Tibial nerve (tissue), 4 donors: ENCODE measurements around the gene SLC7A5. TPM values are rescaled to one million over a fixed set of nuclear protein-coding genes. Genes with fewer than 3 reads are reported as not detected.

Experiments used
- DNase-seq, 2 donors: peaks; one replicate each; pipeline ENCODE4 v3.0.0-alpha.2; 2019; ENCODE audit warnings: low spot score in 2 of 2
- H3K27ac ChIP-seq, 4 donors: fragments of 200-600 bp; sonication (generic) in 3 of 4; one replicate each; pipeline ENCODE4 v1.5.1; 2017 to 2019; ENCODE audit warnings: mild to moderate bottlenecking in 1 of 4
- H3K27me3 ChIP-seq, 2 donors: fragments of 200-600 bp; sonication (generic) in 1 of 2; one replicate each; pipeline versions ENCODE4 v1.5.1 to v1.6.0; 2017 to 2019
- H3K36me3 ChIP-seq, 3 donors: fragments of 200-600 bp; sonication (generic); one replicate each; pipeline ENCODE4 v1.5.1; 2018 to 2019
- H3K4me1 ChIP-seq, 4 donors: fragments of 200-600 bp; sonication (generic) in 3 of 4; one replicate each; pipeline ENCODE4 v1.5.1; 2017 to 2019
- H3K4me3 ChIP-seq, 4 donors: fragments of 200-600 bp; sonication (generic) in 3 of 4; one replicate each; pipeline ENCODE4 v1.5.1; 2017 to 2019; ENCODE audit warnings: mild to moderate bottlenecking in 1 of 4, moderate library complexity in 1 of 4
- H3K9me3 ChIP-seq, 4 donors: fragments of 200-600 bp; sonication (generic) in 3 of 4; one replicate each; pipeline ENCODE4 v1.5.1; 2017 to 2019
- EP300 ChIP-seq, 2 donors: sonication (generic); formaldehyde crosslinking; IDR thresholded peaks; one replicate each; pipeline ENCODE4 v1.6.1; 2017; ENCODE audit warnings: antibody characterized with exemption in 2 of 2, mild to moderate bottlenecking in 1 of 2
- POLR2A ChIP-seq, 2 donors: fragments of 450-650 bp; IDR thresholded peaks; one replicate each; pipeline ENCODE4 v1.6.1; 2017; ENCODE audit warnings: antibody characterized with exemption in 2 of 2, mild to moderate bottlenecking in 2 of 2, moderate library complexity in 2 of 2
- WGBS, 2 donors: methylation state at CpG; one replicate each; pipeline ENCODE4 v1.1.5; 2018; 5-methylcytosine and 5-hydroxymethylcytosine counted together
- total RNA-seq, 4 donors: library from RNA; depleted of rRNA; stranded (reverse); fragments of >200 nt; gene quantifications; one replicate each; pipeline ENCODE4 v1.1.0, GENCODE V29; 2016
- TF ChIP-seq, protein P1 (sequence below), 5 experiments: fragments of 200-600 bp in 3 of 5; fragments of 450-650 bp in 2 of 5; sonication (generic) in 3 of 5; IDR thresholded peaks; one replicate each; pipeline ENCODE4 v1.5.1; 2016 to 2019; ENCODE audit warnings: antibody characterized with exemption in 5 of 5, mild to moderate bottlenecking in 3 of 5, moderate library complexity in 2 of 5

SLC7A5 gene
- total RNA-seq, 4 donors from 2014 or later, result 5.5 to 6.6 (median 6.0) TPM

DNA sequence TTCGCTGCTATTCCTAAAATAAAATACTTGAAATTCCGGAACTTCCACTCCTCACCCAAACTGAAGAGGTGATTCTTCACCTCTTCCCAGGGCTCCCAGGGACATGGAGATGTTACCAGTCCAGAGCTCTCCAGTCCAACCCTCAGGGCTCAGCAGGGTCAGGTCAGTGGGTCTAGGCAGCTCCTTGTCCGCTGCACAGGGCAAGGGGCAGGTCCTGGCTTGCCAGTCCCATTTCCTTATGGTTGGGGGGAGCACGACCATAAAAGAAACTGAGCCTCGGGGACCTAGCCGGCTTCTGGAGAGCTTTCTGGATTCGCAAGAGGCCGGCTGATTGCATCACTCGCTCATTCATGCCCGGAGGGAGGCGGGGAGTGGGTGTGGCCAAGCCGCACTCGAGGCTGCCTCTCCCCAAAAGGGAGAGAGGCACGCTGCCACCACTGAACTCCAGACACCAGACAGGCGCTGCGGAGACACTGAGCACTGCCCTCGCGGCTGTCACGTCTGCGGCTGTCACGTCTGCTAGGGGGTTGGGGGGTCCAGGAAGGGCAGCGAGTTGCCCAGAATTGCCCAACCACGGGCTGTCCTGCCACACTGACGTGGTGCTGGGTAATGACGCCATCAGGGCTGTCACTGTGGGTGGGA is 15.8 kb downstream of the SLC7A5 start:
- TF ChIP-seq EP300 (IDR thresholded peaks at IDR 0.05), result peak; percentile 87 to 89
- TF ChIP-seq POLR2A (IDR thresholded peaks at IDR 0.05), result peak; percentile 55 to 74
- TF ChIP-seq, protein P1, sequence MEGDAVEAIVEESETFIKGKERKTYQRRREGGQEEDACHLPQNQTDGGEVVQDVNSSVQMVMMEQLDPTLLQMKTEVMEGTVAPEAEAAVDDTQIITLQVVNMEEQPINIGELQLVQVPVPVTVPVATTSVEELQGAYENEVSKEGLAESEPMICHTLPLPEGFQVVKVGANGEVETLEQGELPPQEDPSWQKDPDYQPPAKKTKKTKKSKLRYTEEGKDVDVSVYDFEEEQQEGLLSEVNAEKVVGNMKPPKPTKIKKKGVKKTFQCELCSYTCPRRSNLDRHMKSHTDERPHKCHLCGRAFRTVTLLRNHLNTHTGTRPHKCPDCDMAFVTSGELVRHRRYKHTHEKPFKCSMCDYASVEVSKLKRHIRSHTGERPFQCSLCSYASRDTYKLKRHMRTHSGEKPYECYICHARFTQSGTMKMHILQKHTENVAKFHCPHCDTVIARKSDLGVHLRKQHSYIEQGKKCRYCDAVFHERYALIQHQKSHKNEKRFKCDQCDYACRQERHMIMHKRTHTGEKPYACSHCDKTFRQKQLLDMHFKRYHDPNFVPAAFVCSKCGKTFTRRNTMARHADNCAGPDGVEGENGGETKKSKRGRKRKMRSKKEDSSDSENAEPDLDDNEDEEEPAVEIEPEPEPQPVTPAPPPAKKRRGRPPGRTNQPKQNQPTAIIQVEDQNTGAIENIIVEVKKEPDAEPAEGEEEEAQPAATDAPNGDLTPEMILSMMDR (IDR thresholded peaks at IDR 0.05), result peak in 1 of 5 experiments; percentile 29
- Histone ChIP-seq H3K4me1 (peaks cover 0 to 78% (median 41%) of the 10 kb centered on the region in 4 donors), H3K27ac (peak overlapping the region; percentile 55 to 90 (median 79))

DNA sequence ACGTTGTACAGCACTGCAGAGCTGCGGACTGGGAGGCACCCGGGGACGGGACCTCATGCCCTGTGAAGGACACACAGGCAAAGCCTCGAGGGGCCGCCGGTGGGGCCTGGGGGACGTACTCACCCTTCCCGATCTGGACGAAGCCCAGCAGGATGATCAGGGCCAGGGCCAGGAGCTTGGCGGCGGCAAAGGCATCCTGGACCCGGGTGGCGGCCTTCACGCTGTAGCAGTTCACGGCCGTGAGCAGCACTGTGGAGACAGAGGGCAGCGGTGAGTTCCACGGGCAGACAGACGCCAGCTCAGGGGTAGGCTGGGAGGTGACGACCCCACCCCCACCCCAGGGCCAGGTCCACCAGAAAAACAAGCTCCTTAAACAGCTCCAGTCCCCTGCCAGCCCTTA is 17.7 kb downstream of the SLC7A5 start:
- Histone ChIP-seq H3K27ac (peak overlapping the region in 1 of 4 donors; percentile 90), H3K36me3 (peaks cover 0 to 12% (median 0%) of the 10 kb centered on the region in 3 donors), H3K9me3 (no peaks in the 10 kb centered on the region), H3K4me1 (peaks cover 0 to 91% (median 50%) of the 10 kb centered on the region in 4 donors), H3K27me3 (no peaks in the 10 kb centered on the region), H3K4me3 (no peak overlapping the region)
- TF ChIP-seq EP300 (IDR thresholded peaks at IDR 0.05), result no peak
- no peak for TF ChIP-seq POLR2A (IDR thresholded peaks at IDR 0.05)
- TF ChIP-seq, protein P1 (IDR thresholded peaks at IDR 0.05), result no peak
- no peak for DNase-seq
- 77 to 86% methylated on average over 21 of the region's 21 CpGs for WGBS, 2 donors

More for the DNA sequence above, 15.8 kb downstream of the SLC7A5 start:
- no peaks in the 10 kb centered on the region for H3K27me3 ChIP-seq
- 5 to 11% methylated on average over 13 to 21 of the region's 25 CpGs for WGBS, 2 donors
- peak; percentile 95 to 96 for DNase-seq
- H3K36me3 ChIP-seq, result peaks cover 0 to 12% (median 0%) of the 10 kb centered on the region in 3 donors
- peak overlapping the region in 3 of 4 donors; percentile 26 to 43 (median 36) for H3K4me3 ChIP-seq
- H3K9me3 ChIP-seq, result no peaks in the 10 kb centered on the region

GRCh38 chr16:87851141-87851587 is 18.1 kb downstream of the SLC7A5 start:
- H3K4me1 ChIP-seq, result peaks cover 0 to 91% (median 48%) of the 10 kb centered on the region in 4 donors

GRCh38 chr16:87850009-87851006 is 19.0 kb downstream of the SLC7A5 start:
- no peaks in the 10 kb centered on the region for H3K27me3 ChIP-seq
- peak in 1 of 2 donors; percentile 41 for DNase-seq
- no peak overlapping the region for H3K4me3 ChIP-seq
- WGBS, 2 donors, result 57 to 80% methylated on average over 15 to 24 of the region's 25 CpGs
- H3K4me1 ChIP-seq, result peaks cover 0 to 91% (median 45%) of the 10 kb centered on the region in 4 donors
- H3K36me3 ChIP-seq, result peaks cover 0 to 12% (median 0%) of the 10 kb centered on the region in 3 donors
- peak overlapping the region in 2 of 4 donors; percentile 78 to 90 for H3K27ac ChIP-seq
- H3K9me3 ChIP-seq, result no peaks in the 10 kb centered on the region
- TF ChIP-seq EP300 (IDR thresholded peaks at IDR 0.05) (peak in 1 of 2 donors; percentile 13), POLR2A (IDR thresholded peaks at IDR 0.05) (no peak)
- TF ChIP-seq, protein P1 (IDR thresholded peaks at IDR 0.05), result peak; percentile 85 to 96 (median 93)

More at GRCh38 chr16:87851141-87851587, 18.1 kb downstream of the SLC7A5 start:
- H3K36me3 ChIP-seq, result peaks cover 0 to 12% (median 0%) of the 10 kb centered on the region in 3 donors
- DNase-seq, result no peak
- no peaks in the 10 kb centered on the region for H3K27me3 ChIP-seq
- TF ChIP-seq EP300 (IDR thresholded peaks at IDR 0.05) (no peak), POLR2A (IDR thresholded peaks at IDR 0.05) (no peak)
- TF ChIP-seq, protein P1 (IDR thresholded peaks at IDR 0.05), result no peak
- H3K4me3 ChIP-seq, result no peak overlapping the region
- WGBS, 2 donors, result 83 to 89% methylated on average over 14 of the region's 14 CpGs
- no peaks in the 10 kb centered on the region for H3K9me3 ChIP-seq
- H3K27ac ChIP-seq, result peak overlapping the region in 1 of 4 donors; percentile 90
